Measurements from ENCODE around the gene SPAG7. TPM values are rescaled to one million over a fixed set of nuclear protein-coding genes. Genes with fewer than 3 reads are reported as not detected.

SPAG7 gene
- total and polyA plus RNA-seq, 2 of the 8 experiments (the other 6 are each of a cell fraction or from before 2014, with no cell fraction given), result 74.2 to 81.9 TPM

GRCh38 chr17:4965311-4965986 lies 2.2 kb downstream of the SPAG7 start:
- Histone ChIP-seq H3K27ac (ENCODE audit: low read depth, low read length) (no peak overlapping the region), H3K36me3 (ENCODE audit: control insufficient read depth in 2 of 4, insufficient read depth in 4 of 4, low read length in 3 of 4) (peaks cover 0 to 8% (median 0%) of the 10 kb centered on the region in 4 experiments; a peak in 2 of 8 replicates), H3K4me2 (ENCODE audit: insufficient read depth in 1 of 2, low read depth in 2 of 2, low read length in 2 of 2) (peak overlapping the region in 1 of 2 experiments; percentile 99; a peak in 1 of 4 replicates), H3K79me1 (ENCODE audit: low read depth, low read length) (peaks cover 3% of the 10 kb centered on the region; the same call in 1 of the 2 replicates), H3K4me1 (replicated peaks in 1 of 4; ENCODE audit: control insufficient read depth in 3 of 4, insufficient read depth in 4 of 4, low read length in 3 of 4) (peaks cover 5 to 18% (median 9%) of the 10 kb centered on the region in 4 experiments), H3K56ac (replicated peaks; ENCODE audit: insufficient read length, low read depth, low read length) (no peak overlapping the region), H2BK120ac (replicated peaks; ENCODE audit: low read depth, low read length) (no peak overlapping the region), H3K79me2 (ENCODE audit: control insufficient read depth in 1 of 2, insufficient read depth in 2 of 2, low read length in 2 of 2) (peaks cover 0 to 16% of the 10 kb centered on the region in 2 experiments; a peak in 2 of 4 replicates), H4K91ac (replicated peaks; ENCODE audit: insufficient read length, low read length) (no peak overlapping the region), H4K8ac (ENCODE audit: extremely low read depth, insufficient read depth, low read length) (no peak overlapping the region), H3K9ac (replicated peaks in 1 of 4; ENCODE audit: extremely low read depth in 1 of 4, low read depth in 3 of 4, low read length in 3 of 4) (no peak overlapping the region), H3K23ac (ENCODE audit: insufficient read length) (no peak overlapping the region), H3K4me3 (ENCODE audit: extremely low read depth in 1 of 4, insufficient read depth in 2 of 4, low read depth in 3 of 4, low read length in 4 of 4) (no peak overlapping the region), H3K23me2 (ENCODE audit: low read depth, low read length) (peaks cover 19% of the 10 kb centered on the region; the same call in 1 of the 2 replicates), H2BK15ac (ENCODE audit: low read length) (no peak overlapping the region), H3K4ac (replicated peaks; ENCODE audit: insufficient read length, low read depth, low read length) (no peak overlapping the region), H2BK5ac (ENCODE audit: low read depth, low read length) (0 out of 2 replicates have a peak overlapping the region, but pooled peaks have one; percentile 44), H2AK5ac (ENCODE audit: low read depth, low read length) (no peak overlapping the region; the same call in 1 of the 2 replicates), H4K5ac (ENCODE audit: insufficient read length, low read depth, low read length) (no peak overlapping the region), H3K14ac (ENCODE audit: insufficient read length) (no peak overlapping the region), H3K27me3 (replicated peaks in 1 of 4; ENCODE audit: control insufficient read depth in 3 of 4, extremely low read depth in 1 of 4, insufficient read depth in 3 of 4, low read length in 3 of 4) (no peaks in the 10 kb centered on the region), H4K20me1 (replicated peaks in 1 of 2; ENCODE audit: control insufficient read depth in 1 of 2, insufficient read depth in 2 of 2, low read length in 2 of 2) (peaks cover 0 to 7% of the 10 kb centered on the region in 2 experiments), H2AFZ (ENCODE audit: low read length) (no peak overlapping the region), H3K18ac (ENCODE audit: extremely low read depth, low read length) (no peak overlapping the region), H2BK20ac (ENCODE audit: low read length) (no peak overlapping the region), H2BK12ac (ENCODE audit: low read depth, low read length) (no peak overlapping the region), H3K9me3 (ENCODE audit: insufficient read depth in 2 of 2, low read depth in 1 of 2, low read length in 1 of 2) (no peaks in the 10 kb centered on the region)
- FAIRE-seq (no peak), DNase-seq (ENCODE audit: low read depth in 1 of 2, low spot score in 2 of 2) (no peak)
- 94% methylated on average over 14 of the region's 15 CpGs; no CpG with 5 or more reads in 1 of the 2 experiments for WGBS, 2 experiments (ENCODE audit: extremely low coverage in 1 of 2, insufficient coverage in 1 of 2, insufficient read length in 1 of 2, insufficient replicate concordance in 2 of 2, low coverage in 1 of 2, low lambda C conversion rate in 2 of 2, missing lambda C conversion rate in 1 of 2)
- ChIA-PET POLR2A (ENCODE audit: partially characterized antibody) (interaction anchor here (1.0 to 32.4 kb wide), 8 partner anchors 13 to 65 kb away, joined by 3 to 987 read pairs (median 18); partner anchors contain the start of genes CAMTA2, ENO3, INCA1 and KIF1C), CTCF (ENCODE audit: partially characterized antibody) (interaction anchor here (0.8 to 7.3 kb wide), 7 partner anchors 9 to 70 kb away, joined by 3 to 41 read pairs (median 5); no protein-coding TSS in a partner anchor)
- TF ChIP-seq BRCA1 (IDR thresholded peaks at IDR 0.05; ENCODE audit: low read depth, low read length), result no peak
- no peak for TF ChIP-seq JUN (IDR thresholded peaks at IDR 0.05; ENCODE audit: low read depth, low read length)
- no peak for TF ChIP-seq RBBP5 (IDR thresholded peaks at IDR 0.05; ENCODE audit: borderline replicate concordance, low read depth, low read length)
- TF ChIP-seq ASH2L (IDR thresholded peaks at IDR 0.05; ENCODE audit: low read length), result no peak
- TF ChIP-seq GABPA (IDR thresholded peaks at IDR 0.05; ENCODE audit: borderline replicate concordance, insufficient read depth, low read length), result no peak
- no peak for TF ChIP-seq RAD21 (IDR thresholded peaks at IDR 0.05 in 1 of 2, conservative IDR thresholded peaks at IDR 0.05 in 1 of 2; ENCODE audit: low read depth in 2 of 2, low read length in 2 of 2)
- no peak for TF ChIP-seq MAFK (IDR thresholded peaks at IDR 0.05; ENCODE audit: low read depth, low read length)
- no peak for TF ChIP-seq EGR1 (IDR thresholded peaks at IDR 0.05; ENCODE audit: borderline replicate concordance, low read depth, low read length)
